ENCODE results near the gene LYZL6. TPM values are rescaled to one million over a fixed set of nuclear protein-coding genes. Genes with fewer than 3 reads are reported as not detected.

LYZL6 gene
- total and polyA plus RNA-seq, 3 donors from 2014 or later = 22.9 to 82.6 (median 38.7) TPM

GRCh38 chr17:35907691-35908090 is 35.8 kb downstream of the LYZL6 start:
- intact Hi-C loops (cut with DNase I; ENCODE audit: low total_unique reads) = no loop called here
- WGBS, 2 donors = 64 to 66% methylated on average over 5 of the region's 5 CpGs
- Histone ChIP-seq H3K27me3 (no peaks in the 10 kb centered on the region), H3K9me3 (no peaks in the 10 kb centered on the region), H3K4me1 (no peaks in the 10 kb centered on the region), H3K27ac (no peak overlapping the region), H3K4me3 (no peak overlapping the region), H3K36me3 (ENCODE audit: low read depth, missing control alignments) (no peaks in the 10 kb centered on the region)
- TF ChIP-seq POLR2A (IDR thresholded peaks at IDR 0.05) (no peak), CTCF (IDR thresholded peaks at IDR 0.05) (no peak)
- no peak for DNase-seq

GRCh38 chr17:35906926-35907637 is 36.4 kb downstream of the LYZL6 start:
- intact Hi-C loops (cut with DNase I; ENCODE audit: low total_unique reads) = no loop called here
- 75 to 93% methylated on average over 3 of the region's 3 CpGs for WGBS, 2 donors

GRCh38 chr17:35906191-35906925 is 37.2 kb downstream of the LYZL6 start:
- 88 to 92% methylated on average over 1 to 5 of the region's 5 CpGs for WGBS, 2 donors

More at GRCh38 chr17:35906926-35907637, 36.4 kb downstream of the LYZL6 start:
- Histone ChIP-seq H3K27me3 (no peaks in the 10 kb centered on the region), H3K27ac (no peak overlapping the region), H3K4me1 (no peaks in the 10 kb centered on the region), H3K9me3 (no peaks in the 10 kb centered on the region), H3K36me3 (ENCODE audit: low read depth, missing control alignments) (no peaks in the 10 kb centered on the region), H3K4me3 (no peak overlapping the region)
- no peak for TF ChIP-seq POLR2A (IDR thresholded peaks at IDR 0.05)
- TF ChIP-seq CTCF (IDR thresholded peaks at IDR 0.05) = no peak
- DNase-seq = no peak

GRCh38 chr17:35903451-35903850 is 40.1 kb downstream of the LYZL6 start:
- intact Hi-C loops (cut with DNase I; ENCODE audit: low total_unique reads) = no loop called here
- TF ChIP-seq CTCF (IDR thresholded peaks at IDR 0.05) = no peak
- TF ChIP-seq POLR2A (IDR thresholded peaks at IDR 0.05) = no peak
- DNase-seq = no peak
- 92 to 93% methylated on average over 5 of the region's 5 CpGs for WGBS, 2 donors
- Histone ChIP-seq H3K27ac (no peak overlapping the region), H3K36me3 (ENCODE audit: low read depth, missing control alignments) (no peaks in the 10 kb centered on the region), H3K9me3 (no peaks in the 10 kb centered on the region), H3K4me3 (no peak overlapping the region), H3K4me1 (no peaks in the 10 kb centered on the region), H3K27me3 (no peaks in the 10 kb centered on the region)

More at GRCh38 chr17:35906191-35906925, 37.2 kb downstream of the LYZL6 start:
- TF ChIP-seq CTCF (IDR thresholded peaks at IDR 0.05) (no peak), POLR2A (IDR thresholded peaks at IDR 0.05) (no peak)
- no peak for DNase-seq
- Histone ChIP-seq H3K4me1 (no peaks in the 10 kb centered on the region), H3K4me3 (no peak overlapping the region), H3K36me3 (ENCODE audit: low read depth, missing control alignments) (no peaks in the 10 kb centered on the region), H3K27ac (no peak overlapping the region), H3K9me3 (no peaks in the 10 kb centered on the region), H3K27me3 (no peaks in the 10 kb centered on the region)
- intact Hi-C loops (cut with DNase I; ENCODE audit: low total_unique reads) = no loop called here

Data from testis (tissue), 3 donors.